Measurements from ENCODE around the gene CERS5. TPM values are rescaled to one million over a fixed set of nuclear protein-coding genes. Genes with fewer than 3 reads are reported as not detected.

The CERS5 gene
- total and polyA plus RNA-seq, 4 donors, result 6.9 to 16.2 (median 8.2) TPM

GRCh38 chr12:50129290-50129689 is 37.9 kb downstream of the CERS5 start:
- TF ChIP-seq JUND (IDR thresholded peaks at IDR 0.05), result no peak
- TF ChIP-seq REST (IDR thresholded peaks at IDR 0.05), result no peak
- TF ChIP-seq FOXA2 (IDR thresholded peaks at IDR 0.05), result no peak
- no peak for TF ChIP-seq SP1 (IDR thresholded peaks at IDR 0.05)
- no peak for TF ChIP-seq NR2F2 (IDR thresholded peaks at IDR 0.05)
- no peak for TF ChIP-seq MAX (IDR thresholded peaks at IDR 0.05)
- no peak for TF ChIP-seq TAF1 (conservative IDR thresholded peaks at IDR 0.05)
- no peak for TF ChIP-seq HNF4G (IDR thresholded peaks at IDR 0.05)
- TF ChIP-seq HNF4A (conservative IDR thresholded peaks at IDR 0.05), result no peak
- TF ChIP-seq RAD21 (IDR thresholded peaks at IDR 0.05), result no peak
- TF ChIP-seq YY1 (IDR thresholded peaks at IDR 0.05), result no peak
- TF ChIP-seq CTCF (IDR thresholded peaks at IDR 0.05; ENCODE audit: low read depth, low read length, missing input control), result no peak
- no peak for TF ChIP-seq FOXA1 (IDR thresholded peaks at IDR 0.05)
- TF ChIP-seq RXRA (IDR thresholded peaks at IDR 0.05), result no peak
- no peak for TF ChIP-seq EGR1 (IDR thresholded peaks at IDR 0.05; ENCODE audit: low read depth in 2 of 2)
- Histone ChIP-seq H3K36me3 (ENCODE audit: control insufficient read depth in 4 of 4, insufficient read depth in 3 of 4, low read depth in 1 of 4, low read length in 3 of 4) (peaks cover 0 to 24% (median 17%) of the 10 kb centered on the region in 4 donors), H3K27me3 (ENCODE audit: control insufficient read depth in 4 of 4, insufficient read depth in 4 of 4, low read length in 3 of 4) (no peaks in the 10 kb centered on the region), H3K9me3 (ENCODE audit: control insufficient read depth in 4 of 4, low read length in 3 of 4) (no peaks in the 10 kb centered on the region), H3K9ac (ENCODE audit: low read depth in 1 of 2, low read length in 2 of 2) (no peak overlapping the region), H3K4me3 (ENCODE audit: low read depth in 1 of 3, low read length in 3 of 3) (no peak overlapping the region), H3K4me1 (ENCODE audit: control insufficient read depth in 4 of 4, insufficient read depth in 4 of 4, low read length in 3 of 4) (peaks cover 0 to 2% (median 0%) of the 10 kb centered on the region in 4 donors), H3K27ac (ENCODE audit: low read depth in 1 of 2, low read length in 2 of 2) (no peak overlapping the region)
- WGBS, result 94% methylated on average over 4 of the region's 4 CpGs
- DNase-seq (ENCODE audit: low spot score), result no peak

- no peak for DNase-seq (ENCODE audit: low spot score)
- Histone ChIP-seq H3K27ac (ENCODE audit: low read depth in 1 of 2, low read length in 2 of 2) (no peak overlapping the region), H3K4me1 (ENCODE audit: control insufficient read depth in 4 of 4, insufficient read depth in 4 of 4, low read length in 3 of 4) (peaks cover 0 to under 1% (median 0%) of the 10 kb centered on the region in 4 donors), H3K9me3 (ENCODE audit: control insufficient read depth in 4 of 4, low read length in 3 of 4) (no peaks in the 10 kb centered on the region), H3K9ac (ENCODE audit: low read depth in 1 of 2, low read length in 2 of 2) (no peak overlapping the region), H3K36me3 (ENCODE audit: control insufficient read depth in 4 of 4, insufficient read depth in 3 of 4, low read depth in 1 of 4, low read length in 3 of 4) (peaks cover 2 to 30% (median 21%) of the 10 kb centered on the region in 4 donors), H3K4me3 (ENCODE audit: low read depth in 1 of 3, low read length in 3 of 3) (no peak overlapping the region), H3K27me3 (ENCODE audit: control insufficient read depth in 4 of 4, insufficient read depth in 4 of 4, low read length in 3 of 4) (no peaks in the 10 kb centered on the region)
- TF ChIP-seq SP1 (IDR thresholded peaks at IDR 0.05) (no peak), FOXA1 (IDR thresholded peaks at IDR 0.05) (no peak), RAD21 (IDR thresholded peaks at IDR 0.05) (no peak), HNF4A (conservative IDR thresholded peaks at IDR 0.05) (no peak), JUND (IDR thresholded peaks at IDR 0.05) (no peak), REST (IDR thresholded peaks at IDR 0.05) (no peak)
- WGBS, result 89% methylated on average over 2 of the region's 2 CpGs
Measured at GRCh38 chr12:50127546-50127945, 39.6 kb downstream of the CERS5 start.

Measured in liver (tissue), 9 donors.